Sigmoid colon (tissue), 4 donors: ENCODE measurements around the gene CITED2.

Source experiments
- EP300 ChIP-seq, 4 donors: sonication (generic); formaldehyde crosslinking; IDR thresholded peaks; one replicate each; pipeline ENCODE4 v1.6.1; 2017; ENCODE audit warnings: antibody characterized with exemption in 4 of 4
- TF ChIP-seq, protein P1 (sequence below), 4 experiments: fragments of 450-650 bp in 3 of 4; fragments of 200-600 bp in 1 of 4; IDR thresholded peaks; one replicate each; pipeline ENCODE4 v1.5.1; 2016 to 2019; ENCODE audit warnings: antibody characterized with exemption in 4 of 4, mild to moderate bottlenecking in 3 of 4, moderate library complexity in 2 of 4

DNA sequence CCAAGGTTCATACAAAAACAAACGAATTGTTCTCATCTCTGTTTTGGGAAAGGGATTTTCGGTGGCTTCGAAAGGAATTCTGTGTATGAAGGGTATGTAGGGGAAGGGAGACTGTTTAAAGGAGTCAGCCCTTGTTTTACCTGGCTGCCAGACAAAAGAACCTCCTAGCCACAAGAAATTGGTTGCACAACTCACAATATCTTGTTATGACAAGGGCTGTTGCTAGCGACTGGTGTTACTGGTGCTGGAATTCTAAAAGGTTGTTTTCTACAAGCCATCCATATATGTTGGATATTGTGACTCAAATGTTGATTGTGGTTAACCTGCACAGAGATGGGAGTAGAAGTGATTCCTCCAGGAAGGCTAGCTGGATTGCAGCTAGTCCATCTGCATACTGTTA, 34.6 kb upstream of the CITED2 start:
- TF ChIP-seq, protein P1, sequence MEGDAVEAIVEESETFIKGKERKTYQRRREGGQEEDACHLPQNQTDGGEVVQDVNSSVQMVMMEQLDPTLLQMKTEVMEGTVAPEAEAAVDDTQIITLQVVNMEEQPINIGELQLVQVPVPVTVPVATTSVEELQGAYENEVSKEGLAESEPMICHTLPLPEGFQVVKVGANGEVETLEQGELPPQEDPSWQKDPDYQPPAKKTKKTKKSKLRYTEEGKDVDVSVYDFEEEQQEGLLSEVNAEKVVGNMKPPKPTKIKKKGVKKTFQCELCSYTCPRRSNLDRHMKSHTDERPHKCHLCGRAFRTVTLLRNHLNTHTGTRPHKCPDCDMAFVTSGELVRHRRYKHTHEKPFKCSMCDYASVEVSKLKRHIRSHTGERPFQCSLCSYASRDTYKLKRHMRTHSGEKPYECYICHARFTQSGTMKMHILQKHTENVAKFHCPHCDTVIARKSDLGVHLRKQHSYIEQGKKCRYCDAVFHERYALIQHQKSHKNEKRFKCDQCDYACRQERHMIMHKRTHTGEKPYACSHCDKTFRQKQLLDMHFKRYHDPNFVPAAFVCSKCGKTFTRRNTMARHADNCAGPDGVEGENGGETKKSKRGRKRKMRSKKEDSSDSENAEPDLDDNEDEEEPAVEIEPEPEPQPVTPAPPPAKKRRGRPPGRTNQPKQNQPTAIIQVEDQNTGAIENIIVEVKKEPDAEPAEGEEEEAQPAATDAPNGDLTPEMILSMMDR (IDR thresholded peaks at IDR 0.05) = no peak
- TF ChIP-seq EP300 (IDR thresholded peaks at IDR 0.05) = no peak
